OCI-LY7 (cell line): ENCODE measurements around the gene DIP2C. TPM values are rescaled to one million over a fixed set of nuclear protein-coding genes. Genes with fewer than 3 reads are reported as not detected.

Experiments
- BruUV-seq: library from RNA; stranded (reverse); fragments of 400-500 nt; replicated peaks from 2 replicates; lab custom pipeline; 2021; lab: Mats Ljungman, UMichigan
- CTCF ChIA-PET: fragments of 300-600 bp; sonication (Branson Sonifier 250); formaldehyde crosslinking; loops from one replicate; lab custom pipeline; 2022; ENCODE audit warnings: antibody characterized with exemption; ENCODE audit not compliant: unreplicated experiment; lab: Charles Lee
- POLR2A ChIA-PET: fragments of 300-600 bp; sonication (Branson Sonifier 250); formaldehyde crosslinking; loops from one replicate; lab custom pipeline; 2022; ENCODE audit warnings: antibody characterized with exemption; lab: Charles Lee
- DNase-seq: peaks from one replicate; pipeline ENCODE4 v3.0.0-alpha.2; 2015; ENCODE audit warnings: low spot score
- H2AFZ ChIP-seq: fragments of 200-600 bp; sonication (generic), shearing (Covaris generic); 2 replicates; pipeline ENCODE4 v1.6.1; 2014; ENCODE audit warnings: mild to moderate bottlenecking, antibody characterized with exemption, low read length, moderate library complexity
- H3K27ac ChIP-seq: fragments of 200-600 bp; sonication (generic); 2 replicates; pipeline ENCODE4 v1.5.1; 2014; ENCODE audit warnings: mixed run types, low read depth, mild to moderate bottlenecking, moderate library complexity, low read length, inconsistent platforms; ENCODE audit not compliant: poor library complexity, severe bottlenecking
- H3K36me3 ChIP-seq: fragments of 200-600 bp; sonication (generic); 2 replicates; pipeline ENCODE4 v1.6.1; 2014; ENCODE audit warnings: mild to moderate bottlenecking, antibody characterized with exemption, low read length, moderate library complexity, mixed read lengths; ENCODE audit not compliant: insufficient read depth
- H3K4me1 ChIP-seq: fragments of 200-600 bp; sonication (generic); 2 replicates; pipeline ENCODE4 v1.5.1; 2014; ENCODE audit warnings: mild to moderate bottlenecking, low read length; ENCODE audit not compliant: insufficient read depth, poor library complexity, severe bottlenecking
- H3K4me2 ChIP-seq: fragments of 200-600 bp; sonication (generic); 2 replicates; pipeline ENCODE4 v1.6.1; 2014; ENCODE audit warnings: mild to moderate bottlenecking, low read length
- H3K4me3 ChIP-seq: fragments of 200-600 bp; sonication (generic); 2 replicates; pipeline ENCODE4 v1.5.1; 2014; ENCODE audit warnings: mild to moderate bottlenecking, low read depth, low read length; ENCODE audit not compliant: poor library complexity, severe bottlenecking
- H3K79me2 ChIP-seq: fragments of 200-600 bp; sonication (generic); 2 replicates; pipeline ENCODE4 v1.6.1; 2016; ENCODE audit warnings: low read depth, mild to moderate bottlenecking, low read length, moderate library complexity, mixed read lengths; ENCODE audit not compliant: insufficient read depth
- H3K9me2 ChIP-seq: fragments of 200-600 bp; sonication (generic); 2 replicates; pipeline ENCODE4 v1.6.1; 2016; ENCODE audit warnings: mild to moderate bottlenecking, low read length, mixed read lengths; ENCODE audit not compliant: insufficient read depth
- H3K9me3 ChIP-seq: fragments of 200-600 bp; sonication (generic); 2 replicates; pipeline ENCODE4 v1.6.1; 2014; ENCODE audit warnings: mild to moderate bottlenecking, mixed run types, low read length, mixed read lengths
- H4K20me1 ChIP-seq: fragments of 200-600 bp; sonication (generic); 2 replicates; pipeline ENCODE4 v1.6.1; 2014; ENCODE audit warnings: mild to moderate bottlenecking, antibody characterized with exemption, low read length, moderate library complexity, mixed read lengths; ENCODE audit not compliant: insufficient read depth
- EZH2phosphoT487 ChIP-seq: fragments of 200-600 bp; sonication (generic); IDR thresholded peaks from 2 replicates; pipeline ENCODE4 v1.6.1; 2018; ENCODE audit warnings: low read depth, borderline replicate concordance, mild to moderate bottlenecking, mixed run types, antibody characterized with exemption, low read length, moderate library complexity, mixed read lengths
- intact Hi-C: fragments of 100-400 bp; cut with micrococcal nuclease; formaldehyde crosslinking; loops from one replicate; pipeline ENCODE4 v1.10.0; 2022; ENCODE audit not compliant: unreplicated experiment
- total RNA-seq, 2 experiments: library from RNA; depleted of rRNA in 1 of 2; stranded (reverse); fragments of >200 nt in 1 of 2; shearing (Covaris generic) in 1 of 2; gene quantifications; 2 replicates each; pipeline ENCODE4 v1.2.3, GENCODE V29; 2014 to 2022
- TF ChIP-seq, protein P1 (sequence below): fragments of 200-600 bp; sonication (generic); conservative IDR thresholded peaks from 2 replicates; pipeline ENCODE4 v1.5.1; 2014; ENCODE audit warnings: mild to moderate bottlenecking, antibody characterized with exemption, low read length, moderate library complexity, mixed read lengths

DIP2C gene
- total RNA-seq, 2 experiments from 2014 or later = 10.9 to 29.5 TPM

DNA sequence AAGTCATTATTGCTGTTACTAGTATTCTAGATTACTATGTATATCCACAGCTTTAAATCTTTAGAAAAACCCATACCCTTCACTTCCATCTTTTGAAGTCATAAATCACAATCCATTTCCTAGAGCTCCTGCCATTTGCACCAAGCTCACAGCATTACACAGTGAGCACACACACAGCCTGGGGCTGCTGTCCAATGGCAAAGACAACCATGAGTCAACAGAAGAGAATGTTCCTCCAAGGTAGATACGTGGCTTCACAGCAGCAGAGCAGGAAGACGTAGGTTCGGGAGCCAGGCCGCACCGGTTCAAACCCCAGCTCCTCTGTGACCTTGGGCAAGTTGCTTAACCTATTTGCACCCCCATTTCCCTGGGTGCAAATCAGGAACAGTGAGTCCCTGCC, 234.6 kb downstream of the DIP2C start:
- POLR2A ChIA-PET = no interaction called here
- Histone ChIP-seq H3K4me3 (no peak overlapping the region), H3K9me2 (no peaks in the 10 kb centered on the region), H3K9me3 (no peaks in the 10 kb centered on the region), H3K36me3 (peaks cover 43% of the 10 kb centered on the region), H3K27ac (no peak overlapping the region), H4K20me1 (no peaks in the 10 kb centered on the region), H2AFZ (no peak overlapping the region), H3K4me1 (peaks cover 33% of the 10 kb centered on the region), H3K79me2 (no peaks in the 10 kb centered on the region), H3K4me2 (no peak overlapping the region)
- intact Hi-C loops = loop anchor here (5.0 kb wide), 1 partner anchor 123 kb away; no protein-coding TSS in a partner anchor
- DNase-seq = no peak
- CTCF ChIA-PET = no interaction called here
- BruUV-seq = no TSS peak
- TF ChIP-seq EZH2phosphoT487 = no peak
- TF ChIP-seq, protein P1, sequence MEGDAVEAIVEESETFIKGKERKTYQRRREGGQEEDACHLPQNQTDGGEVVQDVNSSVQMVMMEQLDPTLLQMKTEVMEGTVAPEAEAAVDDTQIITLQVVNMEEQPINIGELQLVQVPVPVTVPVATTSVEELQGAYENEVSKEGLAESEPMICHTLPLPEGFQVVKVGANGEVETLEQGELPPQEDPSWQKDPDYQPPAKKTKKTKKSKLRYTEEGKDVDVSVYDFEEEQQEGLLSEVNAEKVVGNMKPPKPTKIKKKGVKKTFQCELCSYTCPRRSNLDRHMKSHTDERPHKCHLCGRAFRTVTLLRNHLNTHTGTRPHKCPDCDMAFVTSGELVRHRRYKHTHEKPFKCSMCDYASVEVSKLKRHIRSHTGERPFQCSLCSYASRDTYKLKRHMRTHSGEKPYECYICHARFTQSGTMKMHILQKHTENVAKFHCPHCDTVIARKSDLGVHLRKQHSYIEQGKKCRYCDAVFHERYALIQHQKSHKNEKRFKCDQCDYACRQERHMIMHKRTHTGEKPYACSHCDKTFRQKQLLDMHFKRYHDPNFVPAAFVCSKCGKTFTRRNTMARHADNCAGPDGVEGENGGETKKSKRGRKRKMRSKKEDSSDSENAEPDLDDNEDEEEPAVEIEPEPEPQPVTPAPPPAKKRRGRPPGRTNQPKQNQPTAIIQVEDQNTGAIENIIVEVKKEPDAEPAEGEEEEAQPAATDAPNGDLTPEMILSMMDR = no peak

DNA sequence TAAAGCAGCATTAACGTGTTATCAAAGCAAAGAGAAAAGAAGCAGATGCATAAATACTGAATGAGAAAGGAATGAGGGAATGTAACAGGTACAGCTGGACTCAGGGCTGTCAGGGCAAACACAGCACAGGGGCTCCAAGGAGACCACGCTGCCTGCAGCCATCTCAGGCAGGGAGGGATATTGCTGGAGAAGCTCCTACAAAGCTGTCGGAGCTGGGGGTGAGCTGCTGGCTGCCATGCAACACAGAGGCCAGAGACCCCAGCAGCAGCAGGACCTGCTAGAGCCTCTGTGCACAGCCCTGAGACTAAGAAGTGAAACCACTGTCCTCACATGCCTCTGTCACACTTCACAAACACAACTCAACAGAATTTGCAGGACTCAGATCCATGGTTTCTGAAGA, 235.8 kb downstream of the DIP2C start:
- ChIA-PET POLR2A (no interaction called here), CTCF (no interaction called here)
- H2AFZ ChIP-seq = no peak overlapping the region
- no TSS peak for BruUV-seq
- peaks cover 41% of the 10 kb centered on the region for H3K4me1 ChIP-seq
- no peak for TF ChIP-seq EZH2phosphoT487
- TF ChIP-seq, protein P1 = no peak
- H4K20me1 ChIP-seq = no peaks in the 10 kb centered on the region
- intact Hi-C loops = loop anchor here (5.0 kb wide), 1 partner anchor 121 kb away; no protein-coding TSS in a partner anchor
- H3K4me3 ChIP-seq = no peak overlapping the region
- no peak overlapping the region for H3K27ac ChIP-seq
- peak; percentile 13 for DNase-seq
- peaks cover 37% of the 10 kb centered on the region; the same call in 1 of the 2 replicates for H3K36me3 ChIP-seq
- peak overlapping the region; percentile 9; the same call in 1 of the 2 replicates for H3K4me2 ChIP-seq
- no peaks in the 10 kb centered on the region for H3K79me2 ChIP-seq
- no peaks in the 10 kb centered on the region for H3K9me3 ChIP-seq
- H3K9me2 ChIP-seq = no peaks in the 10 kb centered on the region

DNA sequence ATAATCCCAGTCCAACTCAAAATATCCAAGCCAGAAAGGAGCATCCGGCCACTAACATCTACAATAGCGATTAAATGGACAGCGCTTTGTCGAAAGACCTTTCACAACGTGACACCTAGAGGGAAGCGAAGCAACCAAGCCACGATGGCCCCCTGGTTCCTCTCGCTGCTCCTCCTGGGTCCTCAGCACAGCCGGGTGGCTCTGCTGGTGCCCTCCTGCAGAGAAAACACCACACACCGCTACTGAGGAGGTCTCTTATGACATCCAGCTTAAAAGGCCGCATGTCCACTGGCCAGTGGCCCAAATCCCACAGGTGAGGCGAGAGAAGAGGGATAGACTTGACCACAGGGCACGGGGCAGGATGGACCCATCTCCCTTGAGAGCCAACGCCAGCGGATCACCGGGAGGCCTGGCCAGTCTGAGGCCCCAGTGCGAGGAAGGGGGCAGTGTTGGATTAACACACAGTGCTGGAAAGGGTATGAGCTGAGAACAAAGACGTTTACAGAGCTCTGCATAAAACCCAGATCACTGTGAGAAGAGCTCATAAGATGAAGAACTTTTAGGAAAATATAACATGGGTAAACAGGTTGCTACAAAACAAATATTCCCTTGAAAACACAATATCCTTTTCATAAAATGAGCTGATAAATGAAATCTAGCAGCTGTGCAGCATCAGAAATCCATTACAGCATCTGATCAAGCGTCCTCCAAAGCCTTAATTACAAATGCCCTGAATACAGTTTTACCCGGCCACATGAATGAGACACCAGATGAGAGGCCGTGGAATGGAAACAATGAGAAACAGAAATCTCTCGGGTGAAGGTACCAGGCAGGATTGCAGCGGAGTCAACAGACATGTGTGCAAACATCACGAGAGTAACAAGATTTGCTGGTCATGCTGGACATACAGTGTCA, 236.7 kb downstream of the DIP2C start:
- Histone ChIP-seq H2AFZ (no peak overlapping the region), H3K9me2 (no peaks in the 10 kb centered on the region), H3K4me1 (peaks cover 41% of the 10 kb centered on the region), H3K36me3 (peaks cover 32% of the 10 kb centered on the region; the same call in 1 of the 2 replicates), H3K4me2 (peak overlapping the region; percentile 9; the same call in 1 of the 2 replicates), H3K4me3 (no peak overlapping the region), H3K79me2 (no peaks in the 10 kb centered on the region), H4K20me1 (no peaks in the 10 kb centered on the region), H3K27ac (no peak overlapping the region), H3K9me3 (no peaks in the 10 kb centered on the region)
- ChIA-PET CTCF (no interaction called here), POLR2A (no interaction called here)
- DNase-seq = no peak
- no peak for TF ChIP-seq EZH2phosphoT487
- TF ChIP-seq, protein P1 = no peak
- intact Hi-C loops = loop anchor here (5.0 kb wide), 1 partner anchor 120 kb away; no protein-coding TSS in a partner anchor
- no TSS peak for BruUV-seq
